ENCODE data around the gene TDRD15. TPM values are rescaled to one million over a fixed set of nuclear protein-coding genes. Genes with fewer than 3 reads are reported as not detected.
"Not testable (repeated sequence)": the region's sequence is repeated elsewhere in the genome, so short reads cannot be mapped to it uniquely, and the experiment has no call there.

Gene TDRD15
- polyA plus RNA-seq (ENCODE audit: insufficient read length in 4 of 4): under 1 TPM in 2 of 4 donors, not detected in 2; 0.03 to 0.04 TPM

- no peak for DNase-seq (ENCODE audit: low read depth in 4 of 4, low spot score in 2 of 4)
Measured at GRCh38 chr2:21123473-21124393, at the start of gene TDRD15. Gene TDRD15 (plus strand): TSS chr2:21123968. CDS start chr2:21137468, 13,500 bp downstream.

DNA sequence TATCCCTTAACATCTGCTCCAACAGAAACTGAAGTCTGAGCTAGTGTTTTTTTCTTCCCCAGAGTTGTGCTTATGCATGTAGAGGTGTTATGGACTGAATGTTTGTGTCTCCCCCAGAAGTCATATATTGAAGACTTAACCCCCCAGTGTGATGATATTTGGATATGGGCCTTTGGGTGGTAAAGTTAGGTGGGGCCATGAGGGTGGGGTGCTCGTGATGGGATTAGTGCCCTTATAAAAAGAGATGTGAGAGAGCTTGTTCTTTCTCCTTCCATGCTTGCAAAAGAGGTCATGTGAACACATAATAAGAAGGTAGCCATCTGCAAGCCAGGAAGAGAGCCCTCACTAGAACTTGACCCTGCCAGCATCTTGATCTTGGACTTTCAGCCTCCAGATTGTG, 45.5 kb upstream of the TDRD15 start:
- DNase-seq (ENCODE audit: low read depth in 4 of 4, low spot score in 2 of 4): no peak

DNA sequence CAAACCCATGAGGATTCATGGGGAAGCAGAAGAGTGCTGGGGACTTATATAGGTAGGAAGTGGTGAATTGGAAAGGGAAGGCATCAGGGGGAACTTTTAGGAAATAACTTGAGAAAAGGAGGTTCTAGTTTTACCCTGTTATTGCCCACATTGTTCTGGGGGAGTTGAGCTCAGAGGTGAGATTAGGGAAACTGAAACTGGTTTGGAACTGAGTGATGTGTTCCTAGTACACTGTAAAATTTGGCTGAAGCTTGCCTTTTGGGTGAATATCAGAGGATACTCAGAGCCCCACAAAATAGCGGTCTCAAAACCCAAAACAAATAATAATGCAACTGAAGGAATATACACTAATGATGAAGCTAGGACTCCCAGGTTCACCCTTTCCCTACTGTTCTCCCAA, 40.3 kb upstream of the TDRD15 start:
- DNase-seq (ENCODE audit: low read depth in 4 of 4, low spot score in 2 of 4): no peak

- no peak for DNase-seq (ENCODE audit: low read depth in 4 of 4, low spot score in 2 of 4)
Measured at GRCh38 chr2:21084401-21084800, 39.4 kb upstream of the TDRD15 start.

DNA sequence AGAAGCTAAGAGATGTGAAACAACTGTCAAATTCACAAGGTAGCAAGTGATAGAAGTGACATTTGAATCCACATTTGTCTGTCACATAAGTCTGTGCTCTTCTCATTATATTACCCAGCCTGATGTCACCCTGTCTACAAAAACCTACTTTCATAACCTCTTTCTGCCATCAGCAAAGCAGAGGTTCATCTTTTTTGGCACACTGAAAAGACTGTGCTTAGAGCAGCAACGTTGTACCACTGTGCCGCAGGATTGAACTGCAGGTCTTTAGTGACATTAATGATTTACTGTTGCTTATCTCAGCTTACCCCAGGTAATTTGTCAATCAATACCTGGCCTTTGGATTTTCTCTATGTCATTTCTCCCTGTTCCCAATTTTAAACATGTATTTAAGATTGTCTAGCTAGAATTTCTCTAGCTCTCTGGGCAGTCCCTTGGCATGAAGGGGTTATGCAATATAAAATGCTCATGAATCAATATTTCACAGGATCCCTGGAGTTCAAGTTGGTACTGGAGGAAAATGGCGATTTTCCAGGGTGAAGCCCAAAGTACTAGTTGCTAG, 31.4 kb upstream of the TDRD15 start:
- no peak for DNase-seq (ENCODE audit: low read depth in 4 of 4, low spot score in 2 of 4)

GRCh38 chr2:21095178-21095577, 28.6 kb upstream of the TDRD15 start:
- DNase-seq (ENCODE audit: low read depth in 4 of 4, low spot score in 2 of 4): no peak

- DNase-seq (ENCODE audit: low read depth in 4 of 4, low spot score in 2 of 4): no peak
Measured at GRCh38 chr2:21095714-21096113, 28.1 kb upstream of the TDRD15 start.

- no peak for DNase-seq (ENCODE audit: low read depth in 4 of 4, low spot score in 2 of 4)
Measured at GRCh38 chr2:21096458-21096857, 27.3 kb upstream of the TDRD15 start.

- no peak for DNase-seq (ENCODE audit: low read depth in 4 of 4, low spot score in 2 of 4)
Measured at GRCh38 chr2:21097331-21097730, 26.4 kb upstream of the TDRD15 start.

DNA sequence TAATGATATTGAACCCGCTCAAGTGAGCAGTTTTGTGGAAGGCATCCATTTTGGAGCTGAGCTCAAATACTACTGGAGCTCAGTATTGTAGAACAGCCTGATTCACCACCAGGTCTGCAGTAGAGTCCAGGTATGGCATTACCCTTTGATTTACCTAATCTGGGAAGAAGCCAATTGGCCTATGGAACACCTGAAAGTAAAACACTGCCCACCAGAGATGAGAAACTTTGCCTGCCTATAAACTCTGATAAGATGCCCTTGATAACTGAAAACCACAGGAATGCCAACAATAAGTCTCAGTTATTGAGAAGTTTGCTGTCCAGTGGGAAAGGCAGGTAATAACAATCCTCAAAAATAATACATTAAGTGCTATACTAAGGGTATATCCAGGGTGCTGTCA, 25.5 kb upstream of the TDRD15 start:
- no peak for DNase-seq (ENCODE audit: low read depth in 4 of 4, low spot score in 2 of 4)

DNA sequence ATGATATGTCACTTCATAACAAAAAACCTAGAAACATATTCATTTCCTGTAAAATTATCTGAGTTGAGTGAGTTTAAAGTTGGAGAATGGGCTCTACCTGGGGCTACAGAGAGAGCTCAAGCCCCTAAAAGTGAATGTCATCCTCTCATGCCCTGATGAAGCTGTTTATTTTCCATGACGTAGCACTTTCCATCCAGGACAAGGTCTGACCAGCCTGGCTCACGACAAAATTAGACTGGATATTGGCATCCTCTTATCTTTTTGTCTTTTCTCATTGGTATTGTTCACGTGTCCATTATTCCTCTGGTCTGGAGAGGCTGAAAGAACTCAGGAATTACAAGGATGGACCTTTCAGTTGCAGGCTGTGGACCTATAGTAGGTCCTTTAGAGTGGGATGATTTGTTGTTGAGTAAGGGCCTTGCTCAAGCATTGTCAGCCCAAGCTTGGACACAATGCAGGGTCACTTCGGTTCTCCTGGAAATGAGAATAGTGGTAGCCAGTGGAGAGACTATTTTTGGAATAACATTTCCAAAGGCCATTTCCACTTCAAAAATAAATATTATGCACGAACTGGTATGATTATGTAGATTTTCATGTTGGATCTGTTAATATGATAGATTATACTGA, 24.4 kb upstream of the TDRD15 start:
- DNase-seq (ENCODE audit: low read depth in 4 of 4, low spot score in 2 of 4): no peak

DNA sequence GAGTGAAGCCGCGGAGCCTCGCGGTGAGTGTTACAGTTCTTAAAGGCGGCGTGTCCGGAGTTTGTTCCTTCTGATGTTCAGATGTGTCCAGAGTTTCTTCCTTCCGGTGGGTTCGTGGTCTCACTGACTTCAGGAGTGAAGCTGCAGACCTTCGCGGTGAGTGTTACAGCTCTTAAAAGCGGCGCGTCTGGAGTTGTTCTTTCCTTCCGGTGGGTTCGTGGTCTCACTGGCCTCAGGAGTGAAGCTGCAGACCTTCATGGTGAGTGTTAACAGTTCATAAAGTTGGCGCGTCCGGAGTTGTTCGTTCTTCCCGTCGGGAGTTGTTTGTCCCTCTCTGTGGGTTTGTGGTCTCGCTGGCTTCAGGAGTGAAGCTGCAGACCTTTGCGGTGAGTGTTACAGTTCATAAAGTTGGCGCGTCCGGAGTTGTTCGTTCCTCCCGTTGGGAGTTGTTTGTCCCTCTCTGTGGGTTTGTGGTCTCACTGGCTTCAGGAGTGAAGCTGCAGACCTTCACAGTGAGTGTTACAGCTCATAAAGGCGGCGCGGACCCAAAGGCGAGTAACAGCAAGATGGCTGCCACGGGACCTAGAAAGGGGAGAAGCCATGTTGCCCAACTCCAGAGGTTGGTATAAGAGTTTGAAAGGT, 22.1 kb upstream of the TDRD15 start:
- DNase-seq (ENCODE audit: low read depth in 4 of 4, low spot score in 2 of 4): not testable (repeated sequence)

DNA sequence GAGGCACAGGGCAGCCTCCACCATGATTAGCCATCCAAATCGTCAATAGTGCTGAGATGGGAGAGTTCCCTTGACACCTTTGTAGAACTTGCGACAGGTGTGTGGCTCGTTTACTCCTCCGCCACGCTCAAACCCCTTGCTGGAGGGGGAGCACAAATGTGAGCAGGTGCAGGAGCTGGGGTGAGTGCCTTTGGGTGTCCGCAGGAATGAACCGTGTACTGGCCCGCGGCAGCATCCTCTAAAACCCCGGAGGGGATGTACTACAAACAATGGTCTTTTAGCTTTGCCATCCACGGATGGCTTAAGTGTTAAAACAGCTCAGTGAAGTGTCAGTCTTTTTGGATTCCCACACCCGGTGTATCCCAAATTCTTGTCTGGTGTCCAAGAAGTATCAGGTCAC, 21.4 kb upstream of the TDRD15 start:
- DNase-seq (ENCODE audit: low read depth in 4 of 4, low spot score in 2 of 4): no peak

- no peak for DNase-seq (ENCODE audit: low read depth in 4 of 4, low spot score in 2 of 4)
Measured at GRCh38 chr2:21103274-21103891, 20.4 kb upstream of the TDRD15 start.

DNA sequence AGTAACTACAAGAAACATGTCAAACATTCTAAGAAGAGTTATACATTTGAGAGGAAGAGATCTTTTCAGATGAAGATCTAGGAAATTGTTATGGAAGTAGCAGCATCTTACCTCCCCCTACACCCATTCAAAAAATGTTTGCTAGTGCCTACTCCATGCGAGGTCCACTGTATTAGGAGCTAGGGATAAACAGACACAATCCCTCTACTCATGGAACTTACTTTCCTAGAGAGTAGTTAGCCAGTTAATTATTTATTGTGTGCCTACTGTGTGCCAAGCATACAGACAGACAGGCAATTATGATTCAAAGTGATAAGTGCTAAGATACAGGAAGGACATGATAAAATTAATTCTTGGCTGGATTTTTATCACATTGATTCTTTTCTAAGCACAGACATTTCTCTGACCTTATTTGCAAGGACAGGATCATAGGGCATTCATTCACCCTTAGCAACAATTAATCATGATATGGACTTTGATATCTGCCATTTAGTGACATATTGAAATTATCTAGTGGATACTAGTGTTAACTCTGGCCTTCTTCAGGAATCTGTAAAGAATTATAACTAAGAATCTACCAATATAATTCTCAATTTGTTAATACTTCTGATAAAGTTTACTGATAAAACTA, 19.6 kb upstream of the TDRD15 start:
- DNase-seq (ENCODE audit: low read depth in 4 of 4, low spot score in 2 of 4): no peak

DNA sequence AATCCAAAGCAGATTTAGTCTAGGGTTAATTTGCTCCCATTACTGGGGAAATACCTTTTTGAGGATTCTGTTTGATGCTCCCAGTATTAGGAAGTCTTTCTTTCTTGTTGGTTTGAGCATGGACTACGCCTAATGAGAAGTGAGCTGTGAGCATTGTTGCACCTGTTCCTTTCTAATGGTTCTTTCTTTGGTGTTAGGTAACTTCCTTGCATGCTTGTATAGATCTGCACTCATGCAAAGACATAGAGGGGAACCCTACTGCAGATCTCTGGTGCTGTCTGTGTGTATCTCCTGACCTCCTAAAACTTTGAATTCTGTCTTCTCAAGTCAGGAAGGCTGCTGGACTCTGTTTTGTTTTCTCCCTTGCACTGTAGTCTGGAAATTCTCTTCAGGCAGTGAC, 12.8 kb upstream of the TDRD15 start:
- no peak for DNase-seq (ENCODE audit: low read depth in 4 of 4, low spot score in 2 of 4)

DNA sequence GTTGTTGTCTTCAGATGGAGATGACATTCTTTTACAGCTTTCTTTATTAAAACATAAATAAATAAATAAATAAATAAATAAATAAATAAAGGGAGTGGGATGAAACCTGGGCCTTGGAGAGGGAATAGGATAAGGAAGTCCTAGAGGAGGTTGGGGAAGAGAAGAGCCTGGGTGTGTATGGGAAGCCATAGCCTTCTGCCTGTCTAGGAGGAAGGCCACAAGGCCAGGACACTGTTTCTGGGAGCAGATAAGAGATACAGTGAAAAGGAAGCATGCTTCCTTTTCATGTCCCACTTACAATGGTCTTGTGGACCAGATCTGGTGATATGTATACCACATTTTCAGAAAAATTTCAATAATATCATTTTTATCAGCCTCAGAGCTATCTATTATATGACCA, 6.1 kb upstream of the TDRD15 start:
- DNase-seq (ENCODE audit: low read depth in 4 of 4, low spot score in 2 of 4): no peak

- DNase-seq (ENCODE audit: low read depth in 4 of 4, low spot score in 2 of 4): no peak
Measured at GRCh38 chr2:21118302-21118920, 5.4 kb upstream of the TDRD15 start.

DNA sequence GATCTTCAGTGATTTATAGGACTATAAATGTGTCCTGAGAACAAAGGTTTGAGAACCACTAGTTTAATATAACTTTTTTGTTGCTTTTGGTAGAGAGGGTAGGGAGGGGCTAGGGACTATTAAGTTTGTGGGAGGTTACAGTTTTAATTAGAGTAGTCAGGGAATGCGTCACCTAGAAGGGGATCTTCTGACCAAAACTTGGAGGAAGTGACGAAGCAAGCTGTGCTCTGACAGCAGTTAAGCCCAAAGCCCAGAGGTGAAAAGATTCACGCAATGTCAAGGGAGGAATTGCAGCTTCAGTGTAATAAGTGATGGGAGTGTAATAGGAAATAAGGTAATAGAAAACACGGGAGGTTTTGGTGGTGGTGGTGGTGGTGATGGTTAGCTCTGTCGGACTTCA, 8.1 kb downstream of the TDRD15 start:
- DNase-seq (ENCODE audit: low read depth in 4 of 4, low spot score in 2 of 4): no peak

DNA sequence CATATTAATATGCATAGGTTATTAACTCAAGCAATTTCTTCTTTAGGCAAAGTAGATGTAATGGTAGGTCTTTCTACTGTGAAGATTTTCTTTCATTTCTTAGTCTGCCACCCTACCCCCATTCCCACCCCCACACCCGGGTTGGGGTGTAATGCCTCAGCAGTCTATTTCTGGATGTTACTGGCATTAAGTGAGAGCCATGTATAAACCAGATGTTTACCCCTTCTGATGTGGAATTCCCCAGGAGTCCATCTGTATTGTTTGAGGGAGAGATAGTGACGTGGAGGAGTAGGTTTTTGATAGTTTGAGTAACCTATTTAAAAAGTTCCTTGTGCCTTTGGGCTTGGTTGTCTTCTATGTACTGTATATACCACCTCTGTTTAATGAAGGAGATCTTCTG, 11.8 kb downstream of the TDRD15 start:
- no peak for DNase-seq (ENCODE audit: low read depth in 4 of 4, low spot score in 2 of 4)
